Mesenchymal stem cell (in vitro differentiated cells and primary cell): ENCODE data around the gene ACBD4.
A peak's percentile ranks its signal among the peaks of the same experiment; 100 is the strongest.

ENCODE experiments used
- DNase-seq: peaks from one replicate; pipeline ENCODE4 v3.0.0-alpha.2; 2013
- H2AFZ ChIP-seq: one replicate; pipeline ENCODE4 v1.6.1; 2013; ENCODE audit warnings: low read depth, mild to moderate bottlenecking, control low read depth, inconsistent platforms, low read length, moderate library complexity
- H2AK5ac ChIP-seq: 2 replicates; pipeline ENCODE4 v1.6.1; 2013; ENCODE audit warnings: low read length, moderate library complexity, mild to moderate bottlenecking, inconsistent platforms; ENCODE audit not compliant: severe bottlenecking
- H2BK120ac ChIP-seq: one replicate; pipeline ENCODE4 v1.6.1; 2013; ENCODE audit warnings: low read depth, mild to moderate bottlenecking, inconsistent platforms, low read length, moderate library complexity
- H2BK12ac ChIP-seq, 2 experiments: one replicate each; pipeline ENCODE4 v1.6.1; 2013; ENCODE audit warnings: inconsistent platforms in 2 of 2, low read length in 2 of 2, mild to moderate bottlenecking in 2 of 2, moderate library complexity in 2 of 2, control low read depth in 1 of 2
- H2BK15ac ChIP-seq: one replicate; pipeline ENCODE4 v1.6.1; 2013; ENCODE audit warnings: mild to moderate bottlenecking, low read depth, inconsistent platforms; ENCODE audit not compliant: poor library complexity, severe bottlenecking
- H2BK5ac ChIP-seq: 2 replicates; pipeline ENCODE4 v1.6.1; 2013; ENCODE audit warnings: low read depth, mild to moderate bottlenecking, low read length, control low read depth, inconsistent platforms; ENCODE audit not compliant: poor library complexity, severe bottlenecking
- H3K14ac ChIP-seq, 2 experiments: one replicate each; pipeline ENCODE4 v1.6.1; 2013; ENCODE audit warnings: inconsistent platforms in 2 of 2, low read length in 2 of 2, control low read depth in 1 of 2, mild to moderate bottlenecking in 1 of 2, moderate library complexity in 1 of 2
- H3K18ac ChIP-seq, 2 experiments: one replicate each; pipeline ENCODE4 v1.6.1; 2013; ENCODE audit warnings: inconsistent platforms in 2 of 2, low read length in 2 of 2, control low read depth in 1 of 2, low read depth in 1 of 2, mild to moderate bottlenecking in 1 of 2
- H3K23ac ChIP-seq, 2 experiments: one replicate each; pipeline ENCODE4 v1.6.1; 2013; ENCODE audit warnings: inconsistent platforms in 2 of 2, low read length in 2 of 2, mild to moderate bottlenecking in 2 of 2, moderate library complexity in 2 of 2, control low read depth in 1 of 2
- H3K27ac ChIP-seq: 2 replicates; pipeline ENCODE4 v1.5.1; 2013; ENCODE audit warnings: mild to moderate bottlenecking, moderate library complexity, low read length, control low read depth, inconsistent platforms; ENCODE audit not compliant: poor library complexity, severe bottlenecking
- H3K27me3 ChIP-seq, 2 experiments: 2 replicates each; pipeline versions ENCODE4 v1.6.1 to v1.7.0; 2013; ENCODE audit warnings: low read length in 2 of 2, mild to moderate bottlenecking in 2 of 2, moderate library complexity in 2 of 2, control low read depth in 1 of 2, inconsistent platforms in 1 of 2; ENCODE audit not compliant: control insufficient read depth in 1 of 2, insufficient read depth in 1 of 2
- H3K36me3 ChIP-seq, 2 experiments: 2 replicates each; pipeline versions ENCODE4 v1.6.1 to v1.7.0; 2013; ENCODE audit warnings: low read length in 2 of 2, control low read depth in 1 of 2, inconsistent platforms in 1 of 2, low read depth in 1 of 2, mild to moderate bottlenecking in 1 of 2; ENCODE audit not compliant: insufficient read depth in 2 of 2, control insufficient read depth in 1 of 2
- H3K4ac ChIP-seq, 2 experiments: one replicate each; pipeline ENCODE4 v1.6.1; 2013; ENCODE audit warnings: inconsistent platforms in 2 of 2, low read length in 2 of 2, mild to moderate bottlenecking in 2 of 2, moderate library complexity in 2 of 2, control low read depth in 1 of 2, low read depth in 1 of 2
- H3K4me1 ChIP-seq: 2 replicates; pipeline ENCODE4 v1.6.1; 2013; ENCODE audit warnings: low read depth, low read length, control low read depth; ENCODE audit not compliant: control insufficient read depth, insufficient read depth
- H3K4me2 ChIP-seq: 2 replicates; pipeline ENCODE4 v1.6.1; 2013; ENCODE audit warnings: low read length, mild to moderate bottlenecking, inconsistent platforms; ENCODE audit not compliant: poor library complexity, severe bottlenecking
- H3K4me3 ChIP-seq, 2 experiments: 2 replicates each; pipeline versions ENCODE4 v1.5.1 to v1.7.0; 2013; ENCODE audit warnings: low read length in 2 of 2, mild to moderate bottlenecking in 2 of 2, control low read depth in 1 of 2, low read depth in 1 of 2; ENCODE audit not compliant: insufficient read depth in 1 of 2
- H3K79me1 ChIP-seq: replicated peaks from 2 replicates; pipeline ENCODE4 v1.6.1; 2013; ENCODE audit warnings: mild to moderate bottlenecking, control low read depth, low read length, inconsistent platforms; ENCODE audit not compliant: poor library complexity, severe bottlenecking
- H3K9ac ChIP-seq: 2 replicates; pipeline ENCODE4 v1.7.0; 2013; ENCODE audit warnings: mild to moderate bottlenecking, low read length, moderate library complexity
- H3K9me3 ChIP-seq: 2 replicates; pipeline ENCODE4 v1.7.0; 2013; ENCODE audit warnings: mild to moderate bottlenecking, low read length; ENCODE audit not compliant: control insufficient read depth
- H4K8ac ChIP-seq: one replicate; pipeline ENCODE4 v1.6.1; 2013; ENCODE audit warnings: inconsistent platforms, mild to moderate bottlenecking, low read length, moderate library complexity
- H4K91ac ChIP-seq: one replicate; pipeline ENCODE4 v1.6.1; 2013; ENCODE audit warnings: mild to moderate bottlenecking, low read length, inconsistent platforms
- WGBS: methylation state at CpG from one replicate; pipeline ENCODE4 v1.1.7; 2013; ENCODE audit warnings: mixed read lengths; 5-methylcytosine and 5-hydroxymethylcytosine counted together

Gene ACBD4

GRCh38 chr17:45164734-45165269, 29.3 kb downstream of the ACBD4 start:
- H2BK5ac ChIP-seq: no peak overlapping the region
- H3K14ac ChIP-seq: no peak overlapping the region
- H2BK12ac ChIP-seq: peak overlapping the region in 1 of 2 experiments; percentile 92
- H3K4ac ChIP-seq: no peak overlapping the region
- no peak overlapping the region for H2BK15ac ChIP-seq
- no peak overlapping the region for H4K91ac ChIP-seq
- H3K9ac ChIP-seq: no peak overlapping the region
- 93% methylated on average over 7 of the region's 7 CpGs for WGBS
- H3K4me3 ChIP-seq: no peak overlapping the region
- peaks cover 11% of the 10 kb centered on the region for H3K4me1 ChIP-seq
- H2AK5ac ChIP-seq: no peak overlapping the region
- H3K36me3 ChIP-seq: peaks cover 16 to 17% of the 10 kb centered on the region in 2 experiments
- no peak for DNase-seq
- no peak overlapping the region for H2BK120ac ChIP-seq
- H3K9me3 ChIP-seq: no peaks in the 10 kb centered on the region
- H3K27me3 ChIP-seq: no peaks in the 10 kb centered on the region
- H3K18ac ChIP-seq: peak overlapping the region; percentile 7 to 35
- no peak overlapping the region for H2AFZ ChIP-seq
- H3K79me1 ChIP-seq: peaks cover 8% of the 10 kb centered on the region
- H3K4me2 ChIP-seq: no peak overlapping the region
- peak overlapping the region in 1 of 2 experiments; percentile 28 for H3K23ac ChIP-seq
- H3K27ac ChIP-seq: no peak overlapping the region
- no peak overlapping the region for H4K8ac ChIP-seq

GRCh38 chr17:45168991-45169752, 33.7 kb downstream of the ACBD4 start:
- no peak overlapping the region for H4K91ac ChIP-seq
- 94% methylated on average over 43 of the region's 43 CpGs for WGBS
- no peak overlapping the region for H2BK5ac ChIP-seq
- H3K4me1 ChIP-seq: peaks cover 33% of the 10 kb centered on the region
- no peak overlapping the region for H3K4me2 ChIP-seq
- no peaks in the 10 kb centered on the region for H3K9me3 ChIP-seq
- no peak overlapping the region for H3K4me3 ChIP-seq
- no peak overlapping the region for H2AFZ ChIP-seq
- peaks cover 17 to 18% of the 10 kb centered on the region in 2 experiments for H3K36me3 ChIP-seq
- H3K9ac ChIP-seq: no peak overlapping the region
- H3K27ac ChIP-seq: no peak overlapping the region
- H3K23ac ChIP-seq: no peak overlapping the region
- no peak overlapping the region for H4K8ac ChIP-seq
- H2BK120ac ChIP-seq: no peak overlapping the region
- H2BK15ac ChIP-seq: no peak overlapping the region
- H3K27me3 ChIP-seq: no peaks in the 10 kb centered on the region
- no peak overlapping the region for H3K4ac ChIP-seq
- H2AK5ac ChIP-seq: no peak overlapping the region
- no peak for DNase-seq
- peaks cover 2% of the 10 kb centered on the region for H3K79me1 ChIP-seq
- H2BK12ac ChIP-seq: no peak overlapping the region
- no peak overlapping the region for H3K14ac ChIP-seq
- no peak overlapping the region for H3K18ac ChIP-seq

- H3K27me3 ChIP-seq: no peaks in the 10 kb centered on the region
- peak overlapping the region in 1 of 2 experiments; percentile 12 for H3K4ac ChIP-seq
- peak overlapping the region; percentile 81 for H3K27ac ChIP-seq
- H3K23ac ChIP-seq: no peak overlapping the region
- H3K9ac ChIP-seq: peak overlapping the region; percentile 94
- 87% methylated on average over 9 of the region's 12 CpGs for WGBS
- H3K18ac ChIP-seq: no peak overlapping the region
- peak overlapping the region; percentile 23 for H4K91ac ChIP-seq
- no peak overlapping the region for H3K4me2 ChIP-seq
- no peak overlapping the region for H2BK5ac ChIP-seq
- peak overlapping the region; percentile 54 for H4K8ac ChIP-seq
- no peak for DNase-seq
- H2BK15ac ChIP-seq: no peak overlapping the region
- no peak overlapping the region for H3K4me3 ChIP-seq
- H3K4me1 ChIP-seq: peaks cover 30% of the 10 kb centered on the region
- peak overlapping the region; percentile 70 for H2AK5ac ChIP-seq
- H2AFZ ChIP-seq: no peak overlapping the region
- no peak overlapping the region for H2BK120ac ChIP-seq
- H3K9me3 ChIP-seq: no peaks in the 10 kb centered on the region
- H3K14ac ChIP-seq: peak overlapping the region in 1 of 2 experiments; percentile 38
- no peak overlapping the region for H2BK12ac ChIP-seq
- no peaks in the 10 kb centered on the region for H3K79me1 ChIP-seq
- H3K36me3 ChIP-seq: peaks cover 9 to 13% of the 10 kb centered on the region in 2 experiments
These were observed 34.9 kb downstream of the ACBD4 start for GRCh38 chr17:45170280-45170930.

GRCh38 chr17:45170931-45171337, 35.4 kb downstream of the ACBD4 start:
- Histone ChIP-seq H2BK12ac (peak overlapping the region in 1 of 2 experiments; percentile 33), H3K36me3 (peaks cover 9 to 13% of the 10 kb centered on the region in 2 experiments), H2BK15ac (no peak overlapping the region), H3K23ac (no peak overlapping the region), H3K14ac (no peak overlapping the region), H3K27me3 (no peaks in the 10 kb centered on the region), H3K4me3 (peak overlapping the region in 1 of 2 experiments; percentile 79), H2BK120ac (no peak overlapping the region), H3K4me1 (peaks cover 30% of the 10 kb centered on the region), H3K9me3 (no peaks in the 10 kb centered on the region), H2BK5ac (peak overlapping the region; percentile 88), H4K8ac (peak overlapping the region; percentile 97), H3K27ac (peak overlapping the region; percentile 81), H3K79me1 (no peaks in the 10 kb centered on the region), H3K18ac (peak overlapping the region; percentile 71 to 81), H3K9ac (peak overlapping the region; percentile 94), H2AFZ (no peak overlapping the region), H2AK5ac (peak overlapping the region; percentile 70), H3K4me2 (peak overlapping the region; percentile 23), H4K91ac (peak overlapping the region; percentile 23), H3K4ac (peak overlapping the region in 1 of 2 experiments; percentile 29)
- WGBS: 79% methylated on average over 5 of the region's 5 CpGs
- peak; percentile 71 for DNase-seq
